DOHH2 (cell line): Measurements from ENCODE around the gene WNT7A.

Experiments
- EZH2phosphoT487 ChIP-seq: fragments of 200-600 bp; sonication (generic); IDR thresholded peaks from 2 replicates; pipeline ENCODE4 v1.6.1; 2017; ENCODE audit warnings: borderline replicate concordance, mild to moderate bottlenecking, antibody characterized with exemption, low read length, moderate library complexity, mixed read lengths
- TF ChIP-seq, protein P1 (sequence below): fragments of 200-600 bp; sonication (generic); IDR thresholded peaks from one replicate; pipeline ENCODE4 v1.5.1; 2014; ENCODE audit warnings: antibody characterized with exemption, mild to moderate bottlenecking, low read depth, low read length; ENCODE audit not compliant: poor library complexity, severe bottlenecking

DNA sequence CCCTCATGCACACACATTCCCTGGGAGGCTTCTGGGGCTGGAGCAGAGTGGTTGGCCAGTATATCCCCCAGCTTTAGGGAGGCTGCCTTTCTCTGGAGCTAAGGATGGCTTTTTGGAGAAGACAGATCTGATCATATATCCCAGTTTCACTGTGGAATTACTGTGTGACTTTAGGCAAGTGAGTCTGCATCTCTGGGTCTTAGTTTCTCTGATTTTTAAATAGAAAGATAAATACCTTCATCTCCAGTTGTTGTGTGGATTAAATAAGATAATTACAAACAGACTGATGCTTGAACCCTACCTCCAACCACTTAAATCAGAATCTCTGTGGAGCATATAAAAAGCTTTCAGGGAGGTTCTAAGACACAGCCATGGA, 11.1 kb upstream of the WNT7A start:
- TF ChIP-seq, protein P1, sequence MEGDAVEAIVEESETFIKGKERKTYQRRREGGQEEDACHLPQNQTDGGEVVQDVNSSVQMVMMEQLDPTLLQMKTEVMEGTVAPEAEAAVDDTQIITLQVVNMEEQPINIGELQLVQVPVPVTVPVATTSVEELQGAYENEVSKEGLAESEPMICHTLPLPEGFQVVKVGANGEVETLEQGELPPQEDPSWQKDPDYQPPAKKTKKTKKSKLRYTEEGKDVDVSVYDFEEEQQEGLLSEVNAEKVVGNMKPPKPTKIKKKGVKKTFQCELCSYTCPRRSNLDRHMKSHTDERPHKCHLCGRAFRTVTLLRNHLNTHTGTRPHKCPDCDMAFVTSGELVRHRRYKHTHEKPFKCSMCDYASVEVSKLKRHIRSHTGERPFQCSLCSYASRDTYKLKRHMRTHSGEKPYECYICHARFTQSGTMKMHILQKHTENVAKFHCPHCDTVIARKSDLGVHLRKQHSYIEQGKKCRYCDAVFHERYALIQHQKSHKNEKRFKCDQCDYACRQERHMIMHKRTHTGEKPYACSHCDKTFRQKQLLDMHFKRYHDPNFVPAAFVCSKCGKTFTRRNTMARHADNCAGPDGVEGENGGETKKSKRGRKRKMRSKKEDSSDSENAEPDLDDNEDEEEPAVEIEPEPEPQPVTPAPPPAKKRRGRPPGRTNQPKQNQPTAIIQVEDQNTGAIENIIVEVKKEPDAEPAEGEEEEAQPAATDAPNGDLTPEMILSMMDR = no peak
- no peak for TF ChIP-seq EZH2phosphoT487
